HG03354 (cell line): ENCODE measurements around the gene TACSTD2.
A peak's percentile ranks its signal among the peaks of the same experiment; 100 is the strongest.
"Not testable (repeated sequence)": the region's sequence is repeated elsewhere in the genome, so short reads cannot be mapped to it uniquely, and the experiment has no call there.

ENCODE experiments used
- ATAC-seq: cut with Tn5 transposase; IDR thresholded peaks from one replicate; pipeline ENCODE4 v1.9.1; 2021; ENCODE audit warnings: mild to moderate bottlenecking; ENCODE audit not compliant: unreplicated experiment, poor library complexity, severe bottlenecking

The TACSTD2 gene, protein sequence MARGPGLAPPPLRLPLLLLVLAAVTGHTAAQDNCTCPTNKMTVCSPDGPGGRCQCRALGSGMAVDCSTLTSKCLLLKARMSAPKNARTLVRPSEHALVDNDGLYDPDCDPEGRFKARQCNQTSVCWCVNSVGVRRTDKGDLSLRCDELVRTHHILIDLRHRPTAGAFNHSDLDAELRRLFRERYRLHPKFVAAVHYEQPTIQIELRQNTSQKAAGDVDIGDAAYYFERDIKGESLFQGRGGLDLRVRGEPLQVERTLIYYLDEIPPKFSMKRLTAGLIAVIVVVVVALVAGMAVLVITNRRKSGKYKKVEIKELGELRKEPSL

DNA sequence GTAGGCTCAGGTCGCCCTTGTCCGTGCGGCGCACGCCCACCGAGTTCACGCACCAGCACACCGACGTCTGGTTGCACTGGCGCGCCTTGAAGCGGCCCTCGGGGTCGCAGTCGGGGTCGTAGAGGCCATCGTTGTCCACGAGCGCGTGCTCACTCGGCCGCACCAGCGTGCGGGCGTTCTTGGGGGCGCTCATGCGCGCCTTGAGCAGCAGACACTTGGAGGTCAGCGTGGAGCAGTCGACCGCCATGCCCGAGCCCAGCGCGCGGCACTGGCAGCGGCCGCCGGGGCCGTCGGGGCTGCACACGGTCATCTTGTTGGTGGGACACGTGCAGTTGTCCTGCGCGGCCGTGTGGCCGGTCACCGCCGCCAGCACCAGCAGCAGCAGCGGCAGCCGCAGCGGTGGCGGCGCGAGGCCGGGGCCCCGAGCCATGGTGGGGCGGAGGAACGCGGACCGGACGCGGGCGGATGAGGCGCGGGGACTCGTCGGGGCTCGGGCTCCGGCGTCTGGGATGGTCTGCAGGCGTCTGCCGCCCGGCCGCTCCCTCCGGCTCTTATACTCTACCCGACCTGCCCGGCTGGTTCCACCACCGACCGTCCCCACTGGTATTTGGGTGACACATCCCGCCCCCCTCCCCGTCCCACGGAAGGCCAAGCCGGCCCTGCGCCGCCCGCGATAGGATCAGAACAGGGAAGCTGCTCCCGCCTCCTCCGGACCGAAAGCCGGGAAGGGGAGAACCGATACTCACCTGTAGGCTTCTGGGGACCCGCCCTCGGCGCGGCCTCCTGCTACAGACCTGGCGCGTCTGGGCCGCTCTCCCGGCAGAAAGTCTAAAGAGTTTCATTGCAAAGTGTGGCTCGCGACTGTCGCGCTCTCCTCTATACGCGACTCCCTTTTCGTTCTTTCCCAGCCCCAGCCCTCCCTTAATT is at the start of gene TACSTD2:
TSS of gene TACSTD2 (minus strand) at position 526 of the 927 bp plus-strand sequence. CDS start at position 430, 96 bp downstream.
- ATAC-seq: no peak

DNA sequence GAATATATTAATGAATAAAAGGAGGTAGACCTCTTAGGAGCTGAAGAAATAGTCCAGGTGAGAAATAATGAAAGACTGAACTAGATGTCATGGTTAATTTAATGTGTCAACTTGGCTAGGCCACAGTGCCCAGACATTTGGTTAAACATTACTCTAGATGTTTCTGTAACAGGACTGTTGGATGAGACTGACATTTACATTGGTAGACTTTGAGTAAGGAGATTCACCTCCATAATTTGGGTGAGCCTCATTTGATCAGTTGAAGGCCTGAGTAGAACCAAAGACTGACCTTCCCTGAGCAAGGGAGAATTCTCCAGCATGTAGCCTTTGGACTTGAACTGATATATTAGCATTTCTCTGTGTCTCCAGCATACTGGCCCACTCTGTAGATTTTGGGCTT is 49.2 kb upstream of the TACSTD2 start:
- ATAC-seq: no peak

DNA sequence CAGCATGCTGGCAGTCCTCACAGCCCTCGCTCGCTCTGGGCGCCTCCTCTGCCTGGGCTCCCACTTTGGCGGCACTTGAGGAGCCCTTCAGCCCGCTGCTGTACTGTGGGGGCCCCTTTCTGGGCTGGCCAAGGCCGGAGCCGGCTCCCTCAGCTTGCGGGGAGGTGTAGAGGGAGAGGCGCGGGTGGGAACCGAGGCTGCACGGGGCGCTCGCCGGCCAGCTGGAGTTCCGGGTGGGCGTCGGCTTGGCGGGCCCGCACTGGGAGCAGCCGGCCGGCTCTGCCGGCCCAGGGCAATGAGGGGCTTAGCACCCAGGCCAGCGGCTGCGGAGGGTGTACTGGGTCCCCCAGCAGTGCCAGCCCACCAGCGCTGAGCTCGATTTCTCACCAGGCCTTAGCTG is 46.2 kb upstream of the TACSTD2 start:
- not testable (repeated sequence) for ATAC-seq

DNA sequence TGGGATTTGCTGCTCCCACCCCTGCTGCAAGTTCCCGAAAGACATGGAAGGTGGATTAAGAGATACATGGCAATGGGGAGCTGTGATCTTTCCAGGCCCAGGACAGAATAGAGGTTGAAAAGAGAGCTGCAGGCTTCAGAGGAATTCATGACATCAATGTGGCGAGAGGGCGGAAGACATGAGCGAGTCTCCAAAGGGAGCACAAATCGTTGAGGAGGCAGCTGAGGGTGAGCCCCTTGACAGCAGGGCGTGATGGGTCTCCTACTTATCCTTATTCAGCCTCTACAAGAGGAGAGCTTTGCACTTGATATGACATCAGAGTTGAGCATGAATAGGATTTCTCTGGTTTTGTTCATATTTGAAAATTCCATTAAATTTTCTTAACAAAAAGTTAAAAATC is 45.5 kb upstream of the TACSTD2 start:
- no peak for ATAC-seq

DNA sequence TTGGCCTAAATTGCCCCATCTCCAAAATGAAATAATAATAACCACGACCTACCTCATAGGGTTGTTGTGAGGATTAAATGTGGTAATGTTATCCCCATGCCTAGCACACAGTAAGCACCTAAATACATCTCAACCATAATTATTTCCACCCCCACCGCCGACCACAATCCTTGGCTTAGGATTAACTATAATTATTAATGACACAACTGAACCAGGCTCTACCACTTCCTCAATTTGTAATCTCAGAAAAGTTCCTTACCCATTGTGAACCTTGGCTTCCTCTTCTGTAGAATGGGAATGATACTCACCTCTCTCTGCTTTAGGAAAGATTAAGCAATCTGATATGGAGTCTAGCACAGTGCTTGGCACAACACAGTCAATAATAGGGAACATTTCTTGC is 44.3 kb upstream of the TACSTD2 start:
- peak; percentile 75 for ATAC-seq

DNA sequence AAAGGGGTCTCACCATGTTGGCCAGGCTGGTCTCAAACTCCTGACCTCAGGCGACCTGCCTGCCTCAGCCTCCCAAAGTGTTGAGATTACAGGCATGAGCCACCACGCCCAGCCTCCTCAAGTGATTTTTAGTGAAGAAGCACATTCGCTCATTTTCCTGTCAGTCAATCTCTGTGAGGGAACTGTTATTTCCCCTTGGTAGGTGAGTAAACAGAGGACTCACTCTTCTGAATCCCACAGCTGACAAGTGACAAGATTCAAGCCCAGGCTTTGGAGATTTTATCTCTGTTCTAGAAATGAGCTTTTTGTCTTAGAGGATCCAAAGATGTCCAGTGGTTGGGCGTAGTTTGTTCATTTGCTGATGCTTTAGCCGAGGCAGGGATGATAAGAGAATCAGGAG is 43.9 kb upstream of the TACSTD2 start:
- ATAC-seq: no peak

DNA sequence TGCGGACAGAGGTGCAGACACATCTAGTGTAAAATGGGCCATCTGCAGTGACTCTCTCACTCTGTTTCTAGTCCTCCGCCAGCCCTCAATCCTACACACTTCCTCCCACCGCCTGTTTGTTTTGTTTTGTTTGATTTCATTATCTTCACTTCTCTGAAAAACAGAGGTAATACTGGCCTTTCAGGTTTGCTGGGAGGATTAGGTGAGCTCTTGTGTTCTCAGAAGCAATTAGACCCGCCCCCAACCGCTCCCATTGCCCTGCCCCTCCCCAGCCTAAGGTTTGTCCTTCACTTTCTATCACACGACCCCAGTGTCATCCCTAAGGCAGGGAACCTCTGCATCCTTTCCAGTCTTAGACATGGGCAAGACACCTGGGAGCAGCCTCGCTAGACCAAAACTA is 43.2 kb upstream of the TACSTD2 start:
- ATAC-seq: no peak

DNA sequence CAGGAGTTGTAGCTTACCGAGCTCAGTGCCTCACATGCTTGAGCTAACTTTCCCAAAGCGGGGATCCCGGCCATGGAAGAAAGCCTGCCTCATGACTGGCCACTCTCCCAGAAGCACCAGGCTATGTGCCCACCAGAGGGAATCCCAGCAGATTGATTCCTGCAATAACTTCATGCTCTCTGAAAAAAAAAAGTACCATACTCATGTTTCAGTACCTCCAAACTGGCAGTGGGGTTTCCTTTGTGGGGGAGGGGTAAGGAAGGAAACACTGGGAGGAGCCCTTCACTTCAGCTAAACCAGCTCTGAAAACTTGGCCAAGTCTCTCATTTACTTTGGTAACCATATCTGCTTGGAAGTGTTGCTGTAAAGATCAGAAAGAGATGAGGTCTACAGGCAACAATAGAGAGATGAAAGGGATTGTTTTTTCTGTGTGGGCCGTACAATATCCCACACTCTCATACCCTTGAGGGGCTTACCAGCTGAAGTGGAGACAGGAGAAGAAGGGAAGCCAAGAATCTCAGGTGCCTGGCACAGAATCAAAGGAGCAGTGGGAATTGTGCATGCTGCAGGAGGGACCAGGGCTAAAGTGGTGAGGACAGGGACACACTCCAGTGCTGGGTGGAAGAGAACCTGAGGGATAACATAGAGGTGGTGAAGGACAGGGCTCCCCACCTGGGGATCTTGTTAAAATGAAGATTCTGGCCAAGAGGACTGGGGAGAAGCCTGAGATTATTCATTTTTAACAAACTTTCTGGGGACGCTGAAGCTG is 42.4 kb upstream of the TACSTD2 start:
- no peak for ATAC-seq

DNA sequence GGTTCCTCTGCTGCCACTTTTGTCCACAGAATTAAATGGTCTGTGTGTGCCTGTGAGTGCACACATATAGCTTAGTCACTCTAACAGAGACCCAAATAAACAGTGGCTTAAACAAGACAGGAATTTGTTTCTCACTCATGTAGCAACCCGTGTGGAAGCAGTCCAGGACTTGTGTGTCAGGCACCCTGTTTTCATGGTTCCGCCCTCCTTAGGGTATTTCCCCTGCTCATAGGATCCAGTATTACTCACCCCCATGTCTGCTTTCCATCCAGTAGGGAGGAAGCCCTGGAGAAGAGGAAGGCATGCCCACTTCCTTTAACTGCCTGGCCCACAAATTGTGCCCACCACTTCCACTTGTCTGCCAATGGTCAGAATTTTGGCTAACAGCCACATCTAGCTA is 41.3 kb upstream of the TACSTD2 start:
- no peak for ATAC-seq

DNA sequence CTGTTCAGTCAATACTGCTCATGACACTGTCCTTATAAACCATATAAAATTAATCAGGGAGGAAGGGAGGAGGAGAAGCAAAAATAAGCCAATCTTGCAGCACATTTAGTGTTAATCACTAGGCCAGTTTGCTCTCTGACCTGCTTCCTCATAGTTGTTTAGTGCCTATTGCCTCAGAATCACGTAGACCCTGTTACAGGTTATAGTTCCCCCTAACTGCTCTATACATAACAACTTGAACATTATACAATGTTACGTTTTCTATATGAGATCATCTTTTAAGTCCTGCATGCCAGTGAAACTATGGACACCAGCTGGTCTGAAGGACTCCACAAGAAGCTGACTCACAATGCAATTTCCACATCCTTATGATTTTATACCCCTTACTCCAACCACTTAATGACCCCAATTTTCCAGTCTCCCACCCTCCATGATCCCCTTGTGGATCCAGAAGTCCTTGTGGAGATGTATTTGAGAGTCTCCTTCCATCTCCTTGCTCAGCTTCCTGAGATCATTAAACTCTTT is 34.9 kb upstream of the TACSTD2 start:
- no peak for ATAC-seq

DNA sequence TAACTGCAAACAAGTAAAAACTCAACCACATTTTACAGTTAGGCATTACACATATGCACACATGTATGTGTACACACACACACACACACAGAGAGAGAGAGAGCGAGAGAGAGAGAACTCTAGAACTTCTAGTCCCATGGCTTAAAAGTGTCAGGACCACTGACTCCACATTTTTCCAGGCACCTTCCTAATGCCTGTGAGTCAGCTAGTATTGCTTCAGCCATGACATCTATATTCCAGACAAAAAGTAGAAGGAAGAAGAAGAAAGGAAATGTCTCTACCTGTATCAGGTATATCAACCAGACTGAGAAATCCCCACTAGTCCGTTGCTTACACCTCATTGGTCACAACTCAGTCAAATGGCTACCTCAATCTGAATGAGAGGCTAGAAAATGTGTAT is 31.9 kb upstream of the TACSTD2 start:
- ATAC-seq: no peak

DNA sequence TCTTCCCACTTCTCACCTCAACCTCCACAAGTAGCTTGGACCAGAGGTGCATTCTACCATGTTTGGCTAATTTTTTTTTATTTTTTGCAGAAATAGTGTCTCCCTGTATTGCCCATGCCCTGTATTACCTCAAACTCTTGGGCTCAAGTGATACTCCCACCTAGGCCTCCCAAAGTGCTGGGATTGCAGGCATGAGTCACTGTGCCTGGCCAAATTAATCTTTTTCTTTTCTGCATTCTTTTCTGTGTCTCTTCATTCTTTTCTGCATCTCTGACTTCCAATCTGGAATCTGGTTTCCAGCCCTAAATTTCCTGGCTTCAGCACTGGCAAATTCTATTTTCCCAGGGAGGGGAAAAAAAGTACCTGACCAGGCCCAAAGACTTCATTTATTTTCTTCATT is 31.2 kb upstream of the TACSTD2 start:
- ATAC-seq: no peak

DNA sequence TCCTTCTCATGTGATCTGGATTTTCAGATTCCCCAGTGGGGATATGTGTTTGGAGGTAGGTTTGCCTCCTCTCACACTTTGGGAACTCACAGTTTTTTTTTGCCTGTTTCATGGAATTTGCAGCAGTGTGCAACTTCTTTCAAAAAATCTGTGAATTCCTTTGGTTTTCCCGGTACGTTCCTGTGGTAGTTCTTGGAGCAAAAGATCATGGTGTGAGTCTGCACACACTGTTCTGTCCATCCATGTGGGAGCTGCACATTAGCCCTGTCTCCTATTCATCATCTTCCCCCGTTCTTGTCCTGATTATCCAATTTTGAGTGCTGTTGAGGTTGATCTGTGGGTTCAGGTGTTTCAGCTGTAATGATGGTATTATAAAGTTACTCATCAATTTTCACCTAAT is 30.3 kb upstream of the TACSTD2 start:
- no peak for ATAC-seq

DNA sequence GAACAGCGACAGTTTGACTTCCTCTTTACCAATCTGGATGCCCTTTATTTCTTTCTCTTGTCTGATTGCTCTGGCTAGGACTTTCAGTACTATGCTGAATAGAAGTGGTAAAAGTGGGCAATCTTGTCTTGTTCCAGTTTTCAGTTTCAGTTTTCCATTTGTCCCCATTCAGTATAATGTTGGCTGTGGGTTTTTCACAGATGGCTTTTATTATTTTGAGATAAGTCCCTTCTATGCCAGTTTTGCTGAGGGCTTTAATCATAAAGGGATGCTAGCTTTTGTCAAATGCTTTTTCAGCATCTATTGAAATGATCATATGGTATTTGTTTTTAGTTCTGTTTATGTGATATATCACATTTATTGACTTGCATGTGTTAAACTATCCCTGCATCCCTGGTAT is 24.9 kb upstream of the TACSTD2 start:
- not testable (repeated sequence) for ATAC-seq

DNA sequence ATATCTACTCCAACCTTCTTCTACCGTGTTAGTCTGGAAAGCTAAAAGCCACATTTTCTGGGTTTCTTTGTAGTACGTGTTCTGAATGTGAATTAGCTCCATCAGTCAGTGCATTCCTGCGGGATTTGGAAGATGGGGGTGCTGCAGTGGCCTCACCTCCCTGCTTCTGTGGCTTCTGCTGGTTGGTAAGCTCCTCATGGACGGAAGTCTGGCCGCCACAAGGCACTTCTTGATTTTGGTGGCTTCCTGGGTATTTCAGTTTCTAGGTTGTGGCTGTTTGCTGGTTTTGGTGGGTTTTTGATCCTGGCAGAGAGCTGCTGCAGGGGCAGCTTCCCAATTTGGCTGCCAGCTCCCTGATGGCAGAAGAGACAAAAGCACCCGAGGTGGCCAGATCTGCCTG is 20.9 kb upstream of the TACSTD2 start:
- ATAC-seq: no peak

DNA sequence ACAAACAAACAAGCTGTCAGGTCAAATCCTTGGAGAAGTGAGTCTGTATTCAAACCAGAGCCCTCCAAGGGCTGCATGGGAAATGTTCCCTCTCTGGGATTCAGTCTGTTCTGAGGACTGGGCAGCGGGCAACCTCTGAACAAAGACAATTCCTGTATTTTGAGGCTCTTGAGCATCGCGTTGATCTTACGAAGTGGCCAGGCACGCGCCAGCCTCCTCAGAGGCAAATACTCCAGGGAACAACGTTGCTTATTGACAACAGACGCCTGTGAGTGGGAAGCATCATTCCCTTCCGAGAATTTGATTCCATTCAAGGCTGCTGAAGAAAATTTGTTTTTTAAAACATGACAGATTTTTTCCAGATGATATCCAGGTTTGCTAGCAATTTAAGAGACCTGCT is 20.0 kb upstream of the TACSTD2 start:
- ATAC-seq: no peak

DNA sequence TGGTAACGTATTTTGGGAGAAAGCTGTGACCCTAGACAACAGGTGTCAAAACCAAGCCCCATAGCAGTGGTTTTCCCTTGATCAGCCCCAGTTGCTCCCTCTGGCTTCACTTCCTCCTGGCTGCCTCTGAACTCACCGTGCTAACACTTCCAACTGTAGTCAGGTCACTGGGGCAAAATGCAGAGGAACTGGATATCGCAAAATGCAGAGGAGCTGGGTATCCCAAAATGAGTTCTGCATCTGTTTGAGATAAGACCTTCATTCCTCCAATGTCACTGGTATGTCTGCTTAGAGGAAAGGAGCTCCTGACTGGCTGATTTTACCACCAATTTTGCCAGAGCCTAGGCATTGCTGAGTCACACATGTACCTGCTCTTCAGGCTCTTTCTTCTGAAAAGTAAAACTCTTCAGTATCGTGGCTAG is 19.6 kb upstream of the TACSTD2 start:
- ATAC-seq: no peak

DNA sequence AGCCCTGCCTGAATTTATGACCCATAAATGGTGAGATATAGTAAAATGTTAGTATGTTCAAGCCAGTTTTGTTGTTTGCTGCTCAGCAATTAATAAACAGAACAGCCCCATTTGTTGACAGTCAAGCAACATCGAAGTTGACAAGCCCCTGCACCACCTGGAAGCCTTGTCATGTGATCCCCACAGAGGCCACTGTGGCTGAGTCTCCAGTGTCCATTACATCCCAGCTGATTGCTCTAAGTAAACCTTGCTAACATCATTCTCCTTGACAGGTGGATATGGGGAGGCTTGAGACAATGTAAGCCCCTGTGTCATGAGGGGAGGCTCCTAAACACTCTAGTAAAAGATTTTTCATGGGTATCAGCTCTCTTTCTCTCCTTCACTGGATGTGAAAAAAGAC is 17.5 kb upstream of the TACSTD2 start:
- ATAC-seq: no peak

DNA sequence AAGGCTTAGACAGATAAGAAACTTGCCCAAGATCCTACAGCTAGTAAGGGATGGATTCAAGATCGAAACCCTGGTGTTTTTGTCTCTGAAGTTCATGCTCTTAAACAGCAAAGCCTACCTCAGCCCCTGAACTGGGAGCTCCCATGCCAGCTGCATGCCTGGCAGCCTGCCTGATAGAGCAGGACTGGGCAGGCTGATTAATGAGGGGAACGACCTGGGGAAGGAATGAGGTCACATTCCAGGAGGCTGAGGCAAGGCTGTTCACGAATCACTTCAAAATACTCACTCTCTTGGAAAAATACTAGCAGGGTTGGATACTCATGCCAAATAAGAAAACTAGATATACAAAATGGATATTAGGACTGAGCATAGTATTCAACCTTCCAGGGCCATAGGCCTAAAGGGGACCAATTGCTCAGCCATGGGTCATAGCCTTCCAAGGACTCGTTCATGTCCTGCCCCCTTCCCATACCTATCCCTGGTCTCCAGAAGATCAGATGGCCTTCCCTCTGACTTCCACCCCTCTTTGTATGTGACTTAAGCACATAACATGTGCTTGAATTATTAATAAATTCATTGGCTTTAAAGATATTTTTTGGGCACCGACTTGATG is 15.6 kb upstream of the TACSTD2 start:
- no peak for ATAC-seq

DNA sequence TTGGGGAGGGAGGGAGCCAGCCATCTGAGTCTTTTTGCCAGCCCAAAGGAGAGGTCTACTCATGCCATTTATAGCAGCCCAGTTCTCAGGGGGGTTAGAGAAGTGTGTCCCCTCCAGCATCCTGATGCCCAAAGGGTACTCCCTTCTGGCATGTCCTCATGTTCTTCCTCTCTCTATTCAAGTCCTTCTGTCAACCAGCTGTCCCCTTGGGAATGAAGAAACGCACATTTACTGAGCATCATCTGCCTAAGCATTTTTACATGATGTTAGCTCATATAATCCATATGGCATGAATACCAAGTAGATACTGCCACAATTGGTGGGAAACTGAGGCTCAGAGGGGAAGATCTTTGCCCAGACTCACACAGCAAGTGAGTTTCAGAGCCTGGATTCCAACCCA is 14.8 kb upstream of the TACSTD2 start:
- ATAC-seq: no peak
